B cell (primary cell): ENCODE measurements around the gene DNM2. TPM values are rescaled to one million over a fixed set of nuclear protein-coding genes. Genes with fewer than 3 reads are reported as not detected.
A peak's percentile ranks its signal among the peaks of the same experiment; 100 is the strongest.

ENCODE experiments used
- ATAC-seq: fragments of 200-7000 bp; cut with Tn5 transposase; one replicate; pipeline ENCODE4 v1.10.0; 2021; ENCODE audit warnings: low read depth, mild to moderate bottlenecking, moderate number of reproducible peaks, moderate library complexity
- CTCF ChIA-PET: fragments of 350-600 bp; sonication (Branson Sonifier 250); formaldehyde crosslinking; loops from one replicate; lab custom pipeline; 2021; ENCODE audit warnings: antibody characterized with exemption, inconsistent platforms; lab: Charles Lee
- POLR2A ChIA-PET: fragments of 350-600 bp; sonication (Branson Sonifier 250); formaldehyde crosslinking; loops from one replicate; lab custom pipeline; 2021; ENCODE audit warnings: antibody characterized with exemption; lab: Charles Lee
- DNase-seq: peaks from one replicate; pipeline ENCODE4 v3.0.0; 2013
- H2AFZ ChIP-seq: 2 replicates; pipeline ENCODE4 v1.6.1; 2012; ENCODE audit warnings: mild to moderate bottlenecking, low read depth, low read length; ENCODE audit not compliant: insufficient read depth, poor library complexity, severe bottlenecking
- H3K27ac ChIP-seq, 2 donors: 1 replicate in 1 of 2; 2 replicates in 1 of 2; pipeline ENCODE4 v1.5.1; 2012 to 2013; ENCODE audit warnings: low read length in 2 of 2, mild to moderate bottlenecking in 2 of 2, moderate library complexity in 1 of 2
- H3K27me3 ChIP-seq, 4 experiments: fragments of 200-600 bp in 1 of 4; sonication (generic) in 1 of 4; replicated peaks in 1 of 4; 1 replicate in 2 of 4; 2 replicates in 2 of 4; pipeline versions ENCODE4 v1.6.1 to v1.7.0; 2013 to 2016; ENCODE audit warnings: low read length in 3 of 4, mild to moderate bottlenecking in 2 of 4, mixed read lengths in 1 of 4, moderate library complexity in 1 of 4; ENCODE audit not compliant: insufficient read depth in 4 of 4, control insufficient read depth in 3 of 4; ENCODE audit errors: control extremely low read depth in 1 of 4
- H3K36me3 ChIP-seq, 2 experiments: replicated peaks in 1 of 2; 1 replicate in 1 of 2; 2 replicates in 1 of 2; pipeline versions ENCODE4 v1.6.1 to v1.7.1; 2013; ENCODE audit warnings: low read length in 1 of 2; ENCODE audit not compliant: insufficient read depth in 2 of 2, control insufficient read depth in 1 of 2; ENCODE audit errors: control extremely low read depth in 1 of 2, extremely low read depth in 1 of 2
- H3K4me1 ChIP-seq, 2 donors: fragments of 200-600 bp in 1 of 2; sonication (generic) in 1 of 2; 1 replicate in 1 of 2; 2 replicates in 1 of 2; pipeline versions ENCODE4 v1.5.1 to v1.6.1; 2013 to 2017; ENCODE audit warnings: low read length in 2 of 2; ENCODE audit not compliant: control insufficient read depth in 2 of 2, insufficient read depth in 2 of 2
- H3K4me2 ChIP-seq: replicated peaks from 2 replicates; pipeline ENCODE3; 2012; ENCODE audit warnings: mild to moderate bottlenecking, low read depth, low read length; ENCODE audit not compliant: poor library complexity, severe bottlenecking
- H3K4me3 ChIP-seq, 5 experiments: fragments of 200-600 bp in 1 of 5; sonication (generic) in 1 of 5; 1 replicate in 3 of 5; 2 replicates in 2 of 5; pipeline versions ENCODE4 v1.5.1 to v1.7.0; 2011 to 2016; ENCODE audit warnings: low read length in 4 of 5, mild to moderate bottlenecking in 4 of 5, low read depth in 2 of 5, control low read depth in 1 of 5, moderate library complexity in 1 of 5; ENCODE audit not compliant: insufficient read depth in 1 of 5; ENCODE audit errors: control extremely low read depth in 1 of 5, extremely low read depth in 1 of 5
- H3K79me2 ChIP-seq: fragments of 200-600 bp; sonication (generic); one replicate; pipeline ENCODE4 v1.6.0; 2016; ENCODE audit warnings: low read length; ENCODE audit not compliant: control insufficient read depth, insufficient read depth
- H3K9ac ChIP-seq: fragments of 200-600 bp; sonication (generic); 2 replicates; pipeline ENCODE4 v1.6.1; 2017; ENCODE audit warnings: mild to moderate bottlenecking, low read length, moderate library complexity
- H3K9me3 ChIP-seq, 3 donors: one replicate each; pipeline versions ENCODE4 v1.6.1 to v1.7.1; 2013; ENCODE audit warnings: low read length in 2 of 3; ENCODE audit not compliant: control insufficient read depth in 2 of 3, insufficient read depth in 1 of 3; ENCODE audit errors: control extremely low read depth in 1 of 3
- H4K20me1 ChIP-seq: 2 replicates; pipeline ENCODE4 v1.6.0; 2012; ENCODE audit warnings: mild to moderate bottlenecking, low read length; ENCODE audit not compliant: insufficient read depth, control insufficient read depth, poor library complexity, severe bottlenecking
- H3K27ac Mint-ChIP-seq: one replicate; pipeline ENCODE4 v1.8.0; 2021; ENCODE audit warnings: mixed read lengths
- H3K27me3 Mint-ChIP-seq: one replicate; pipeline ENCODE4 v1.8.0; 2021; ENCODE audit warnings: mixed read lengths
- H3K4me1 Mint-ChIP-seq: one replicate; pipeline ENCODE4 v1.8.0; 2021; ENCODE audit warnings: mixed read lengths
- H3K4me3 Mint-ChIP-seq: one replicate; pipeline ENCODE4 v1.8.0; 2021; ENCODE audit warnings: mixed read lengths
- H3K9me3 Mint-ChIP-seq: one replicate; pipeline ENCODE4 v1.8.0; 2022; ENCODE audit warnings: mixed read lengths; ENCODE audit not compliant: insufficient read depth
- EZH2 ChIP-seq: IDR thresholded peaks from 2 replicates; pipeline ENCODE4 v1.6.1; 2012; ENCODE audit warnings: borderline replicate concordance, low read depth, mild to moderate bottlenecking, moderate library complexity, low read length; ENCODE audit not compliant: insufficient read depth, poor library complexity, severe bottlenecking
- WGBS: methylation state at CpG from one replicate; pipeline ENCODE4 v1.1.5; 2013; ENCODE audit warnings: missing lambda C conversion rate; ENCODE audit not compliant: insufficient coverage; 5-methylcytosine and 5-hydroxymethylcytosine counted together
- intact Hi-C: fragments of 100-400 bp; cut with micrococcal nuclease; formaldehyde crosslinking; loops from one replicate; pipeline ENCODE4 v1.10.0; 2022
- polyA plus RNA-seq: library from polyadenylated mRNA; depleted of rRNA; stranded (reverse); fragments of >200 nt; gene quantifications from 2 replicates; pipeline ENCODE4 v1.2.3, GENCODE V29; 2012
- total RNA-seq, 2 donors: library from RNA; stranded (reverse); fragments of 120-200 nt in 1 of 2; gene quantifications; 1 replicate in 1 of 2; 2 replicates in 1 of 2; pipeline versions ENCODE4 v1.2.3 to v1.2.4, GENCODE V29; 2013 to 2022
- TF ChIP-seq, protein P1 (sequence below): fragments of 200-600 bp; IDR thresholded peaks from one replicate; pipeline ENCODE4 v1.8.0; 2022; ENCODE audit warnings: antibody characterized with exemption, mild to moderate bottlenecking

The DNM2 gene
- total and polyA plus RNA-seq, 2 donors (not counting 1 experiment from before 2014, with no cell fraction given), result 163 to 353 TPM

DNA sequence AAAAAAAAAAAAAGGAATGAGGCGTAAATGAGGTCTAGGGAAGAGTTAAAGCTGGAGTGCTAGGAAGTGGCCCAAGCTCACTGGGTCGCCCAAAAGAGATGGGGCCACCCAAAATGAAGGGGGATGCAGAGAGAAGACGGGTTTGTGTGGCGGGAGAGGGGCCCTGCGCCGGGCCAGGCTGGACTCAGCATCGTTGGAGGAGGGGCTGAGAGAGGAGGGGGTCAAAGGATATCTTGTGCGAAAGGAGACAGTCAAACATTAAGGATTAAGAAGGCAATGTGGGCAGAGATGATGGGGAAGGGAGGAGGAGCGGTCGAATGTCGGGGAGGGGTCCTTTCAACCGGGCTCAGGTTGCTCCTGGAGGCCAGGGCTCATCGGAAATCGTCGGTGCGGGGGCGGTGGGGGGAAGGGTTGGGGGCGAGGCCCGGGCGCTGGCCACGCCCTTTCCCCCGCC lies 152.6 kb downstream of the DNM2 start:
- ChIA-PET CTCF (interaction anchor here (0.5 to 2.3 kb wide), 8 partner anchors 10 to 165 kb away, joined by 3 to 7 read pairs (median 3); partner anchors contain the start of genes C19orf38, DNM2 and TMED1), POLR2A (interaction anchor here (0.7 to 2.3 kb wide), 6 partner anchors 8 to 153 kb away, joined by 3 to 11 read pairs (median 6); partner anchors contain the start of gene TMED1)
- ATAC-seq (no peak), DNase-seq (no peak)
- no peaks in the 10 kb centered on the region for H3K9me3 Mint-ChIP-seq
- Histone ChIP-seq H3K27me3 (no peaks in the 10 kb centered on the region), H3K27ac (peak overlapping the region; percentile 75 to 79), H3K4me1 (peaks cover 33 to 46% of the 10 kb centered on the region in 2 donors), H3K4me2 (peak overlapping the region; percentile 84), H2AFZ (peak overlapping the region; percentile 68), H3K79me2 (peaks cover 47% of the 10 kb centered on the region), H4K20me1 (peaks cover 6% of the 10 kb centered on the region), H3K4me3 (peak overlapping the region; percentile 41 to 59 (median 52)), H3K36me3 (peaks cover 0 to 1% of the 10 kb centered on the region in 2 experiments), H3K9ac (peak overlapping the region; percentile 52), H3K9me3 (no peaks in the 10 kb centered on the region)
- peaks cover 42% of the 10 kb centered on the region for H3K4me1 Mint-ChIP-seq
- peak overlapping the region; percentile 85 for H3K27ac Mint-ChIP-seq
- H3K4me3 Mint-ChIP-seq, result peak overlapping the region; percentile 78
- intact Hi-C loops, result loop anchor here (5.0 to 10.0 kb wide), 2 partner anchors 218 to 284 kb away; partner anchors contain the start of genes ILF3 and SPC24
- TF ChIP-seq, protein P1, sequence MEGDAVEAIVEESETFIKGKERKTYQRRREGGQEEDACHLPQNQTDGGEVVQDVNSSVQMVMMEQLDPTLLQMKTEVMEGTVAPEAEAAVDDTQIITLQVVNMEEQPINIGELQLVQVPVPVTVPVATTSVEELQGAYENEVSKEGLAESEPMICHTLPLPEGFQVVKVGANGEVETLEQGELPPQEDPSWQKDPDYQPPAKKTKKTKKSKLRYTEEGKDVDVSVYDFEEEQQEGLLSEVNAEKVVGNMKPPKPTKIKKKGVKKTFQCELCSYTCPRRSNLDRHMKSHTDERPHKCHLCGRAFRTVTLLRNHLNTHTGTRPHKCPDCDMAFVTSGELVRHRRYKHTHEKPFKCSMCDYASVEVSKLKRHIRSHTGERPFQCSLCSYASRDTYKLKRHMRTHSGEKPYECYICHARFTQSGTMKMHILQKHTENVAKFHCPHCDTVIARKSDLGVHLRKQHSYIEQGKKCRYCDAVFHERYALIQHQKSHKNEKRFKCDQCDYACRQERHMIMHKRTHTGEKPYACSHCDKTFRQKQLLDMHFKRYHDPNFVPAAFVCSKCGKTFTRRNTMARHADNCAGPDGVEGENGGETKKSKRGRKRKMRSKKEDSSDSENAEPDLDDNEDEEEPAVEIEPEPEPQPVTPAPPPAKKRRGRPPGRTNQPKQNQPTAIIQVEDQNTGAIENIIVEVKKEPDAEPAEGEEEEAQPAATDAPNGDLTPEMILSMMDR, result no peak
- TF ChIP-seq EZH2, result no peak
- H3K27me3 Mint-ChIP-seq, result no peaks in the 10 kb centered on the region
- WGBS, result 13% methylated on average over 19 of the region's 22 CpGs
